Measurements from ENCODE around the gene TMEM52. TPM values are rescaled to one million over a fixed set of nuclear protein-coding genes. Genes with fewer than 3 reads are reported as not detected.

The TMEM52 gene
- total and polyA plus RNA-seq, 2 of the 8 experiments (the other 6 are each of a cell fraction or from before 2014, with no cell fraction given) = 14.6 to 30.2 TPM

- no peak overlapping the region for H3K9ac ChIP-seq (replicated peaks in 1 of 4; ENCODE audit: extremely low read depth in 1 of 4, low read depth in 3 of 4, low read length in 3 of 4)
- no peak overlapping the region for H3K4me2 ChIP-seq (ENCODE audit: insufficient read depth in 1 of 2, low read depth in 2 of 2, low read length in 2 of 2)
- H3K27ac ChIP-seq (ENCODE audit: low read depth, low read length) = no peak overlapping the region
- H3K27me3 ChIP-seq (replicated peaks in 1 of 4; ENCODE audit: control insufficient read depth in 3 of 4, extremely low read depth in 1 of 4, insufficient read depth in 3 of 4, low read length in 3 of 4) = peaks cover 0 to 2% (median under 1%) of the 10 kb centered on the region in 4 experiments; a peak in 1 of 7 replicates
- H3K4me3 ChIP-seq (ENCODE audit: extremely low read depth in 1 of 4, insufficient read depth in 2 of 4, low read depth in 3 of 4, low read length in 4 of 4) = no peak overlapping the region
- H3K4me1 ChIP-seq (replicated peaks in 1 of 4; ENCODE audit: control insufficient read depth in 3 of 4, insufficient read depth in 4 of 4, low read length in 3 of 4) = peaks cover 0 to 7% (median 6%) of the 10 kb centered on the region in 4 experiments; a peak in 4 of 7 replicates
- H2BK15ac ChIP-seq (ENCODE audit: low read length) = no peak overlapping the region
- no peaks in the 10 kb centered on the region for H3K79me1 ChIP-seq (ENCODE audit: low read depth, low read length)
- no peaks in the 10 kb centered on the region for H3K79me2 ChIP-seq (ENCODE audit: control insufficient read depth in 1 of 2, insufficient read depth in 2 of 2, low read length in 2 of 2)
- no peak overlapping the region for H2AFZ ChIP-seq (ENCODE audit: low read length)
- 0 out of 2 replicates have a peak overlapping the region, but pooled peaks have one; percentile 80 for H2BK12ac ChIP-seq (ENCODE audit: low read depth, low read length)
- H3K23ac ChIP-seq (ENCODE audit: insufficient read length) = no peak overlapping the region
- H4K8ac ChIP-seq (ENCODE audit: extremely low read depth, insufficient read depth, low read length) = peak overlapping the region; percentile 35; the same call in 1 of the 2 replicates
- no peak overlapping the region for H2BK120ac ChIP-seq (replicated peaks; ENCODE audit: low read depth, low read length)
- H4K5ac ChIP-seq (ENCODE audit: insufficient read length, low read depth, low read length) = no peak overlapping the region
- peaks cover 0 to 15% of the 10 kb centered on the region in 2 experiments; a peak in 1 of 4 replicates for H3K9me3 ChIP-seq (ENCODE audit: insufficient read depth in 2 of 2, low read depth in 1 of 2, low read length in 1 of 2)
- FAIRE-seq (no peak), DNase-seq (ENCODE audit: low read depth in 1 of 2, low spot score in 2 of 2) (no peak)
- no peaks in the 10 kb centered on the region for H3K36me3 ChIP-seq (ENCODE audit: control insufficient read depth in 2 of 4, insufficient read depth in 4 of 4, low read length in 3 of 4)
- no peak overlapping the region for H2BK20ac ChIP-seq (ENCODE audit: low read length)
- H3K18ac ChIP-seq (ENCODE audit: extremely low read depth, low read length) = no peak overlapping the region
- no peak overlapping the region for H2BK5ac ChIP-seq (ENCODE audit: low read depth, low read length)
- no peak overlapping the region for H2AK5ac ChIP-seq (ENCODE audit: low read depth, low read length)
- no peak overlapping the region for H3K56ac ChIP-seq (replicated peaks; ENCODE audit: insufficient read length, low read depth, low read length)
- CTCF ChIA-PET (ENCODE audit: partially characterized antibody) = interaction anchor here (0.6 to 3.4 kb wide), 7 partner anchors 8 to 122 kb away, joined by 3 to 21 read pairs (median 4); no protein-coding TSS in a partner anchor
- POLR2A ChIA-PET (ENCODE audit: partially characterized antibody) = no interaction called here
- H3K23me2 ChIP-seq (ENCODE audit: low read depth, low read length) = no peaks in the 10 kb centered on the region; the same call in 1 of the 2 replicates
- H4K20me1 ChIP-seq (replicated peaks in 1 of 2; ENCODE audit: control insufficient read depth in 1 of 2, insufficient read depth in 2 of 2, low read length in 2 of 2) = no peaks in the 10 kb centered on the region
- no peak overlapping the region for H3K4ac ChIP-seq (replicated peaks; ENCODE audit: insufficient read length, low read depth, low read length)
- no peak overlapping the region for H3K14ac ChIP-seq (ENCODE audit: insufficient read length)
- WGBS, 2 experiments (ENCODE audit: extremely low coverage in 1 of 2, insufficient coverage in 1 of 2, insufficient read length in 1 of 2, insufficient replicate concordance in 2 of 2, low coverage in 1 of 2, low lambda C conversion rate in 2 of 2, missing lambda C conversion rate in 1 of 2) = 88% methylated on average over 15 of the region's 18 CpGs; no CpG with 5 or more reads in 1 of the 2 experiments
- H4K91ac ChIP-seq (replicated peaks; ENCODE audit: insufficient read length, low read length) = no peak overlapping the region
- TF ChIP-seq SP2 (IDR thresholded peaks at IDR 0.05; ENCODE audit: low read length) (no peak), POU5F1 (IDR thresholded peaks at IDR 0.05; ENCODE audit: low read depth, low read length) (no peak), POLR2A (IDR thresholded peaks at IDR 0.05; ENCODE audit: control extremely low read depth in 1 of 2, low read depth in 2 of 2, low read length in 2 of 2) (no peak), SRF (IDR thresholded peaks at IDR 0.05; ENCODE audit: low read depth, low read length) (no peak), SAP30 (IDR thresholded peaks at IDR 0.05; ENCODE audit: insufficient read depth, insufficient replicate concordance, low read length) (no peak), NANOG (IDR thresholded peaks at IDR 0.05; ENCODE audit: insufficient read depth, low read depth, low read length, poor library complexity, severe bottlenecking) (no peak), POLR2AphosphoS5 (IDR thresholded peaks at IDR 0.05; ENCODE audit: low read depth, low read length) (no peak), JUND (IDR thresholded peaks at IDR 0.05; ENCODE audit: low read length) (no peak)
Measured at GRCh38 chr1:1924386-1924785, 5.3 kb upstream of the TMEM52 start.

Data from H1 (cell line).